ENCODE data around the gene PTPRM.

DNA sequence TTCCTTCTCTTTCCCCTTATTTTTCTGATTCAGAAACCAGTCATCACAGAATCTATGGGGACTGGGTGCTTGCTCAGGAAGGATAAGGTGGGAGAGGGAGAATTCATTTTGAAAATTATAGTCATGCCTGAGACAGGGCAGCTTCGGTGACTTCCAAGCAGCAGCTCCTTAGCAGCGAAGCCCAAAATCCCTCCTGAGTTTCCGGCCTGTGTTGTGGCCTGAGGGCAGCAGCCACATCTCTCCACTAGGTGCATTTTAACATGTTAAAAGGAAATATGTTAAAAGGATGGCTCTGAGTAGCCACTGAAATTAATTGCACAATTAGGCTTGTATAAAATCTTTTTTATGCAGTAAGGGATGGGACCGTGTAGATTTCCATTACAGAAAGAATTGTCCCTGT lies 835.1 kb downstream of the PTPRM start:
- TF ChIP-seq EZH2 (IDR thresholded peaks at IDR 0.05; ENCODE audit: low read length) = no peak
- TF ChIP-seq, protein P1, sequence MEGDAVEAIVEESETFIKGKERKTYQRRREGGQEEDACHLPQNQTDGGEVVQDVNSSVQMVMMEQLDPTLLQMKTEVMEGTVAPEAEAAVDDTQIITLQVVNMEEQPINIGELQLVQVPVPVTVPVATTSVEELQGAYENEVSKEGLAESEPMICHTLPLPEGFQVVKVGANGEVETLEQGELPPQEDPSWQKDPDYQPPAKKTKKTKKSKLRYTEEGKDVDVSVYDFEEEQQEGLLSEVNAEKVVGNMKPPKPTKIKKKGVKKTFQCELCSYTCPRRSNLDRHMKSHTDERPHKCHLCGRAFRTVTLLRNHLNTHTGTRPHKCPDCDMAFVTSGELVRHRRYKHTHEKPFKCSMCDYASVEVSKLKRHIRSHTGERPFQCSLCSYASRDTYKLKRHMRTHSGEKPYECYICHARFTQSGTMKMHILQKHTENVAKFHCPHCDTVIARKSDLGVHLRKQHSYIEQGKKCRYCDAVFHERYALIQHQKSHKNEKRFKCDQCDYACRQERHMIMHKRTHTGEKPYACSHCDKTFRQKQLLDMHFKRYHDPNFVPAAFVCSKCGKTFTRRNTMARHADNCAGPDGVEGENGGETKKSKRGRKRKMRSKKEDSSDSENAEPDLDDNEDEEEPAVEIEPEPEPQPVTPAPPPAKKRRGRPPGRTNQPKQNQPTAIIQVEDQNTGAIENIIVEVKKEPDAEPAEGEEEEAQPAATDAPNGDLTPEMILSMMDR (optimal IDR thresholded peaks at IDR 0.05 in 1 of 3, IDR thresholded peaks at IDR 0.05 in 1 of 3, conservative IDR thresholded peaks at IDR 0.05 in 1 of 3; ENCODE audit: extremely low read depth in 1 of 3, insufficient read depth in 2 of 3, low read length in 3 of 3) = no peak
